GM12878 (cell line): ENCODE results near the gene TCF7L2. TPM values are rescaled to one million over a fixed set of nuclear protein-coding genes. Genes with fewer than 3 reads are reported as not detected.

Experiments
- ATAC-seq: fragments of 200-7000 bp; cut with Tn5 transposase; 3 replicates; pipeline ENCODE4 v1.9.1; 2020; ENCODE audit warnings: mild to moderate bottlenecking, moderate library complexity
- BruUV-seq: library from RNA; stranded (reverse); fragments of 400-500 nt; replicated peaks from 2 replicates; lab custom pipeline; 2021; lab: Mats Ljungman, UMichigan
- CTCF ChIA-PET: fragments of 300-600 bp; sonication (Branson Sonifier 250); formaldehyde crosslinking; extraction: SDS; loops from one replicate; lab custom pipeline; 2021; ENCODE audit warnings: inconsistent platforms; lab: Yijun Ruan, JAX
- POLR2A ChIA-PET: fragments of 350-600 bp; formaldehyde crosslinking; extraction: SDS; loops from one replicate; lab custom pipeline; 2021; ENCODE audit warnings: inconsistent platforms; lab: Charles Lee
- RAD21 ChIA-PET: fragments of 300-600 bp; sonication (Branson Sonifier 250); formaldehyde crosslinking; loops from one replicate; lab custom pipeline; 2023; ENCODE audit warnings: antibody characterized with exemption; ENCODE audit not compliant: unreplicated experiment; lab: Charles Lee
- SMC1A ChIA-PET: fragments of 300-600 bp; sonication (Branson Sonifier 250); formaldehyde crosslinking; loops from one replicate; lab custom pipeline; 2023; ENCODE audit not compliant: unreplicated experiment, uncharacterized antibody; lab: Charles Lee
- DNase-seq: peaks from one replicate; pipeline ENCODE4 v3.0.0-alpha.2; 2011; ENCODE audit warnings: low read depth, low spot score
- FAIRE-seq: peaks from 3 replicates; lab custom pipeline; 2011; peaks lifted over from hg19 to GRCh38; lab: Jason Lieb, UNC
- H2AFZ ChIP-seq: 2 replicates; pipeline ENCODE4 v1.6.0; 2011; ENCODE audit warnings: low read depth, low read length, control low read depth; ENCODE audit not compliant: control insufficient read depth
- H3K27ac ChIP-seq: 2 replicates; pipeline ENCODE4 v1.5.1; 2011; ENCODE audit warnings: control low read depth; ENCODE audit not compliant: control insufficient read depth, insufficient read depth
- H3K27me3 ChIP-seq, 2 experiments: replicated peaks in 1 of 2; 2 replicates each; pipeline versions ENCODE4 v1.6.0 to v1.6.1; 2011; ENCODE audit warnings: low read length in 1 of 2; ENCODE audit not compliant: control insufficient read depth in 2 of 2, insufficient read depth in 2 of 2
- H3K36me3 ChIP-seq, 2 experiments: 2 replicates each; pipeline ENCODE4 v1.5.1; 2011; ENCODE audit warnings: low read length in 1 of 2; ENCODE audit not compliant: control insufficient read depth in 2 of 2, insufficient read depth in 2 of 2
- H3K4me1 ChIP-seq: 2 replicates; pipeline ENCODE4 v1.6.1; 2011; ENCODE audit warnings: mild to moderate bottlenecking, low read length, moderate library complexity, mixed read lengths; ENCODE audit not compliant: control insufficient read depth, insufficient read depth
- H3K4me2 ChIP-seq: 2 replicates; pipeline ENCODE4 v1.6.0; 2011; ENCODE audit warnings: control low read depth; ENCODE audit not compliant: control insufficient read depth, insufficient read depth
- H3K4me3 ChIP-seq: fragments of 200-600 bp; sonication (generic); 2 replicates; pipeline ENCODE4 v1.5.1; 2016
- H3K79me2 ChIP-seq: 2 replicates; pipeline ENCODE4 v1.6.0; 2011; ENCODE audit warnings: low read length; ENCODE audit not compliant: control insufficient read depth, insufficient read depth
- H3K9ac ChIP-seq: 2 replicates; pipeline ENCODE4 v1.8.0; 2011; ENCODE audit warnings: low read length, control low read depth, mixed read lengths; ENCODE audit not compliant: control insufficient read depth, insufficient read depth
- H3K9me3 ChIP-seq: replicated peaks from 3 replicates; pipeline ENCODE4 v1.5.1; 2011; ENCODE audit warnings: mild to moderate bottlenecking, low read length; ENCODE audit not compliant: control insufficient read depth, insufficient read depth
- H4K20me1 ChIP-seq: 2 replicates; pipeline ENCODE4 v1.6.0; 2011; ENCODE audit not compliant: control insufficient read depth, insufficient read depth
- LARP7 ChIP-seq: fragments of 450-650 bp; IDR thresholded peaks from 2 replicates; pipeline ENCODE4 v1.6.1; 2017; ENCODE audit warnings: mild to moderate bottlenecking
- MTA2 ChIP-seq: fragments of 450-650 bp; IDR thresholded peaks from 2 replicates; pipeline ENCODE4 v1.6.1; 2016; ENCODE audit warnings: low read depth, mild to moderate bottlenecking, moderate library complexity
- NFXL1 ChIP-seq: fragments of 450-650 bp; IDR thresholded peaks from 2 replicates; pipeline ENCODE4 v1.6.1; 2017; ENCODE audit warnings: antibody characterized with exemption, mild to moderate bottlenecking, borderline replicate concordance
- NFYB ChIP-seq: IDR thresholded peaks from 2 replicates; pipeline ENCODE4 v1.6.1; 2011; ENCODE audit warnings: low read depth, mild to moderate bottlenecking, low read length, improper control_type of control experiment, moderate library complexity; ENCODE audit not compliant: insufficient read depth
- NR2F1 ChIP-seq: fragments of 450-650 bp; conservative IDR thresholded peaks from 2 replicates; pipeline ENCODE4 v1.6.1; 2017; ENCODE audit warnings: mild to moderate bottlenecking
- SKIL ChIP-seq: fragments of 450-650 bp; IDR thresholded peaks from 2 replicates; pipeline ENCODE4 v1.6.1; 2017; ENCODE audit warnings: mild to moderate bottlenecking, low read depth, inconsistent platforms; ENCODE audit not compliant: poor library complexity, severe bottlenecking
- TCF3 ChIP-seq: IDR thresholded peaks from 2 replicates; pipeline ENCODE4 v1.6.1; 2012; ENCODE audit warnings: low read depth, mild to moderate bottlenecking, low read length, borderline replicate concordance; ENCODE audit not compliant: insufficient read depth
- WGBS: methylation state at CpG from one replicate; pipeline ENCODE4 v1.1.6; 2016; ENCODE audit warnings: low lambda C conversion rate; ENCODE audit not compliant: insufficient replicate concordance, insufficient coverage; ENCODE audit errors: missing lambda C conversion rate; 5-methylcytosine and 5-hydroxymethylcytosine counted together
- in situ Hi-C: fragments of 300-500 bp; cut with MboI; formaldehyde crosslinking; loops from 9 replicates; pipeline ENCODE4 v1.14.3; 2018; ENCODE audit warnings: mixed read lengths
- intact Hi-C: fragments of 100-400 bp; cut with micrococcal nuclease; formaldehyde crosslinking; loops from one replicate; pipeline ENCODE4 v1.14.2; 2022; ENCODE audit not compliant: unreplicated experiment
- polyA plus RNA-seq, 11 experiments: library from polyadenylated mRNA; depleted of rRNA in 4 of 11; unstranded in 6 of 11; stranded (reverse) in 5 of 11; fragments of >200 nt; fragmentation: Nextera tagmentation in 4 of 11; fragmentation: Illumina TruSeq in 1 of 11; extraction: Ambion mirVana in 4 of 11; extraction: Trizol in 1 of 11; gene quantifications; 1 replicate in 1 of 11; 2 replicates in 10 of 11; pipeline versions ENCODE4 v1.2.1 to v1.2.3, GENCODE V29; 2011 to 2016; ENCODE audit warnings: inconsistent platforms in 2 of 11, missing spikeins in 2 of 11, low read depth in 1 of 11
- total RNA-seq, 4 experiments: library from RNA; depleted of rRNA in 3 of 4; stranded (reverse); fragments of >200 nt in 3 of 4; fragmentation: Illumina TruSeq in 1 of 4; extraction: Trizol in 1 of 4; gene quantifications; 2 replicates each; pipeline versions ENCODE4 v1.2.1 to v1.2.3, GENCODE V29; 2013 to 2021

Gene TCF7L2
- total and polyA plus RNA-seq, 10 of the 15 experiments (the other 5 are each of a cell fraction or from before 2014, with no cell fraction given) = 0.02 to 1.1 (median 0.35) TPM; not detected in 4

DNA sequence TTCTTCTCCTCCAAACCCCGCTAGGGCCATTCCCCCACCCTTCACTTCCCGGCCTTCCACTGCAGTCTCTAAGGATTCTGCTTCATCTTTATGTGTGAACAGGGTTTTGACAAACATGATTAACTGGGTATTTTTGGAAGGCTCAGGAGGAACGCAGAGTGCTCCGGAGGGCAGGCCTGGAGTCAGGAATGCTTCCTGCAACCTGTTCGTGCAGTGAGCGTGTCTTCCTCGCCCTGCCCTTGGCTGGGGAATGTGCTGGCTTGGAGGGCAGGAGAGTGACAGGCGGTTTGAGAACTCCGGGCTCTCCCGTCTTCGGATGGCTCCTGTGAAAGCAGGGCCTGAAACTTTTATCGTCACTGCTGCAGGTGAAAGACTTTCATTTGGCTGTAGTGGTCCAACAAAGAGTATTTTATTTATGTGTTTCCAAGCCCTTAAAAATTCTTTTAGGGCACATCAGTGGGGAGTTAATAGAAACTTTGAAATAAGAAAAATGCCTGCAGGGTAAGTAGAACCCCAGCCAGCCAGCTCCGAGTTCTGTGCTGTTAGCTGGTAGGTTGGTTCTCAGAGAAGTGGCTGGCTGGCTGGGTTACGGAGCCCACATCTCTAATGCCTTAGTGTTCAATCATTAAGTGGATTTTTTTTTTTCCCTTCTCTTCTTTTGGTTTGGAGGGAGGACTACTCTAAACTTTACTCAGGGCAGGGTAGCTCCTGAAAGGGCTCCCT is 51.0 kb downstream of the TCF7L2 start:
- no peak for DNase-seq
- ChIA-PET POLR2A (no interaction called here), CTCF (no interaction called here), RAD21 (no interaction called here), SMC1A (no interaction called here)
- TF ChIP-seq NR2F1 = no peak
- TF ChIP-seq TCF3 = no peak
- TF ChIP-seq LARP7 = no peak
- no peak for TF ChIP-seq NFXL1
- TF ChIP-seq NFYB = no peak
- no peak for TF ChIP-seq MTA2
- TF ChIP-seq SKIL = no peak
- H3K27ac ChIP-seq = no peak overlapping the region
- no peak for ATAC-seq
- peaks cover 0 to 2% of the 10 kb centered on the region in 2 experiments; a peak in 1 of 4 replicates for H3K27me3 ChIP-seq
- no peak for FAIRE-seq
- 58% methylated on average over 14 of the region's 14 CpGs for WGBS
- no TSS peak for BruUV-seq
- intact Hi-C loops (no loop called here), in situ Hi-C loops (no loop called here)
- H4K20me1 ChIP-seq = no peaks in the 10 kb centered on the region
- H3K4me2 ChIP-seq = no peak overlapping the region
- H3K79me2 ChIP-seq = no peaks in the 10 kb centered on the region
- H3K9ac ChIP-seq = no peak overlapping the region
- no peaks in the 10 kb centered on the region for H3K4me1 ChIP-seq
- H3K9me3 ChIP-seq = no peaks in the 10 kb centered on the region
- no peak overlapping the region for H3K4me3 ChIP-seq
- no peak overlapping the region for H2AFZ ChIP-seq
- no peaks in the 10 kb centered on the region for H3K36me3 ChIP-seq
